Mesodermal cell (in vitro differentiated cells): ENCODE measurements around the gene EPHA2.
A peak's percentile ranks its signal among the peaks of the same experiment; 100 is the strongest.

Experiments used
- H3K27ac ChIP-seq: 2 replicates; pipeline ENCODE4 v1.7.0; 2013; ENCODE audit warnings: mild to moderate bottlenecking, low read depth, low read length, moderate library complexity; ENCODE audit not compliant: severe bottlenecking
- H3K36me3 ChIP-seq: 2 replicates; pipeline ENCODE4 v1.7.1; 2013; ENCODE audit warnings: mild to moderate bottlenecking, low read length, moderate library complexity; ENCODE audit not compliant: control insufficient read depth, insufficient read depth
- H3K4me1 ChIP-seq: one replicate; pipeline ENCODE4 v1.7.1; 2013; ENCODE audit warnings: mild to moderate bottlenecking, low read length; ENCODE audit not compliant: insufficient read depth, control insufficient read depth, poor library complexity, severe bottlenecking
- H3K4me3 ChIP-seq: 2 replicates; pipeline ENCODE4 v1.7.0; 2013; ENCODE audit warnings: low read length, control low read depth, mild to moderate bottlenecking; ENCODE audit not compliant: insufficient read depth, poor library complexity, severe bottlenecking; ENCODE audit errors: extremely low read depth
- H3K9me3 ChIP-seq: 2 replicates; pipeline ENCODE4 v1.7.1; 2013; ENCODE audit warnings: mild to moderate bottlenecking, low read length, moderate library complexity; ENCODE audit not compliant: control insufficient read depth
- WGBS, 2 experiments: methylation state at CpG; one replicate each; pipeline ENCODE4 v1.1.5; 2013; ENCODE audit warnings: missing lambda C conversion rate in 2 of 2; ENCODE audit not compliant: insufficient coverage in 2 of 2; 5-methylcytosine and 5-hydroxymethylcytosine counted together

Gene EPHA2

DNA sequence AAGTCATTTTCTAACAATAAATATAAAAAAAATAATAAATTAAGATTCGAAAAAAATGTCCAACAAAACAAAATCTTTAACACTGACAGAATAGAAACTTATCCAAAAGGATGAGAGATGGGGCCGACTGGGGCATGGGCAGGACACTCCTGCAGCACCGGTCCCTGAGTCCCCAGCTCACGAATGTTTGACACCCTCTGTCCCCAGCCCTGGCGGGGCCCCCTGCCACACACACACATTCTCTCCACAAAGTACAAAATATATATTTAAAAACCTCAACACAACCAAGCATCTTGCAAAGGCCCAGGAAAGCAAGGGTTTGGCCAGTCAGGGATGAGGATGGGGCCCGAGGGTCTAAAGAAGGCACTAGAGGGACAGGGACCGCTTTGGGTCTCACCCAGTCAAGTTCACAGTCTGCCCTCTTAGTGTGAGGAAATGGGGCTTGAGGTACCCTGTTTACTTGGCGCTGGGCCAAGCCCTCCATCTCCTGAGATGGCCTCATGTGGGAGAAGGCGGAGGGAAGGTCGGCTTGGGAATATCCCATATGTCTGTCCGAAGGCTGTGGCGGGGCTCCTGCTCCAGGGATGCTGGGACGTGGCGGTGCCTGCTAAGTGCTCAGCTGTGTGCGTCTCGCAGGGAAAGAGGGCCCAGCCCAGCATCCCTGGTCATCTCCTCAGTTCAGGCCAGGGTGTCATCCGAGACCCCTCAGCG is 31.3 kb downstream of the EPHA2 start:
- Histone ChIP-seq H3K36me3 (peaks cover 79% of the 10 kb centered on the region), H3K4me3 (no peak overlapping the region), H3K9me3 (no peaks in the 10 kb centered on the region), H3K4me1 (peaks cover 15% of the 10 kb centered on the region), H3K27ac (no peak overlapping the region)
- WGBS, 2 experiments: 95 to 96% methylated on average over 16 to 17 of the region's 18 CpGs

DNA sequence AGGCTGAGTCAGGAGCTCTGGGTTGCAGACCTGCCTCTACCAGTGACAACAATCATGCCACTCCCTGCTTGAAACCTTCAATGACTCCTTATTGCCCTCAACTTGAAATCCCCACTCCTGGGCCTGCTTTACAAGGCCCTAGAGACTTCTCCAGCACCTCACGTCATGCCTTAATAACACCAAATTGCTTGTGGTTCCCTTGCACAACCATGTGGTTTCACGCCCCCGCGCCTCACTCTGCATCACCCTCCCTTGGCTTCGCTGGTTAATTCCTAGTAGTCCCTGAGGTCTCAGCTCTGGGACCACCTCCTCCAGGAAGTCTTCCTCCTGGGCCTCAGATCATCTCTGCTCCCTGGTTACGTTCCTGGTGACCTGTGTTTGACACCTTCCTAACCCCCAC is 33.0 kb downstream of the EPHA2 start:
- peak overlapping the region; percentile 23 for H3K27ac ChIP-seq
- no peaks in the 10 kb centered on the region for H3K9me3 ChIP-seq
- H3K36me3 ChIP-seq: peaks cover 62% of the 10 kb centered on the region
- 93 to 94% methylated on average over 6 of the region's 6 CpGs for WGBS, 2 experiments
- H3K4me3 ChIP-seq: no peak overlapping the region
- H3K4me1 ChIP-seq: peaks cover 15% of the 10 kb centered on the region

DNA sequence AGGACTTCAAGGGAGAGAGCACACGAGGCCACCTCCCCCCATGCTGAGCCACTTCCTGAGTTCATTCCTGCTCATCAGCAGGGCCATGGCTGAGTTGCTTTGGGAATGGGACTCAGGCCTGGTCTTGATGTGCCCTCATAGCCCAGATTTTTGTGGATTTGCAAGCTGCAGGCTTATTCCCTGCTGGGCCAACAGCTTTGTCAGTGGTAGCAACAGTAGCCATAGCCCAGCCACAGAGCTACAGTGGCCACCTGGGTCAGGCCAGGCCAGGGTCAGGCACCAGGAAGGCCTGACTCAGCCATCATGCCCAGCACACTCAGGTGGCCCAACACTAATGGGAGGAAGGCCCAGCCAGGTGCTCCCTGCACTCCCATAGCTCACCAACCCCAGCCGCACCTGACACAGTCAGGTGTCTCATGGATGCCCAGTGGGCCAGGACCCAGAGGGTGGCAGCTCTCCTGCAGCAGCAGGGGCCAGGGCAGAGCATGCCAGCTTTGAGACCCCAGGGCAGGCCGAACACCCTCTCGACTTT is 33.5 kb downstream of the EPHA2 start:
- Histone ChIP-seq H3K36me3 (peaks cover 58% of the 10 kb centered on the region), H3K9me3 (no peaks in the 10 kb centered on the region), H3K4me3 (no peak overlapping the region), H3K27ac (no peak overlapping the region), H3K4me1 (peaks cover 15% of the 10 kb centered on the region)
- WGBS, 2 experiments: 73 to 96% methylated on average over 2 to 4 of the region's 4 CpGs

DNA sequence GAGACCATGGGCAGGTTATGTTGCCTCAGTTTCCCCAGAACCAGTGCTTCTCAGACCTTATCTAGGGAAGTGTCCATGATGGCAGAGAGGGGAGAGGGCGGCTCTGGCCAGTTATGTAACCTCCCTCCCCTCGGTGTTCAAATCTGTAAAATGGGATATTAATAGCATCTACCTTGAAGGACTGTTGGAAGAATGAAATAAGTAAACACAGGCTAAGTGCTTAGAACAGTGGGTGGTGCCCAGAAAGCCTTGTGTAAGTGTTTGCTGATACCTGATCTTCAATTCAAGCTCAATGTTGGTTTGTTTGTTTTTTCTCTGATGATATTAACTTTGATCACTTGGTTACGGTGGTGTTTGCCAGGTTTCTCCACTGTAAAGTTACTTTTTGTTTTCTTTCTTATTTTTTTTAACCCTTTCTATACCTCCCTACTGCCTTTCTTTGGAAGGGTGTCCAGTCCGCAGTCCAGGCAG is 34.9 kb downstream of the EPHA2 start:
- Histone ChIP-seq H3K4me1 (peaks cover 18% of the 10 kb centered on the region), H3K36me3 (peaks cover 43% of the 10 kb centered on the region), H3K9me3 (no peaks in the 10 kb centered on the region), H3K4me3 (no peak overlapping the region), H3K27ac (no peak overlapping the region)
- WGBS, 2 experiments: 100% methylated on average over 1 to 3 of the region's 4 CpGs

DNA sequence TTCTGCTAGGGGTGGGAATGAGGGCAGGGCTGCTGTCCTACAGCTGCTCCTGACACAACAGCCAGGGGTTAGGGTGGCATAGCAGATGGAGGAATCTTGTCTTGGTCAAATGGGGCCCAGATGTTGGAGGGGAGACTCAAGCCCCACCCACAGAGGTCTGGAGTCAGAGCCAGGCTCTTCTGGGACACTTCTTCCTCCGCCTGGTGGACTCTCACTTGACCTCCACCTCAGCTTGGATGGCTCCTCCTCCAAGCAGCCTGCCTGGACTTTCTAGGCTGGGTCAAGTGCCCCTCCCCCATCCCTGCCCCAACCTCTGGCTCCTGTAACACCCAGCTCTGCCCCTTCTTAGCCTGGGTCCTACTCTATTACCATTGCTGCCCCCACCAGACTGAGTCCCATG is 35.5 kb downstream of the EPHA2 start:
- Histone ChIP-seq H3K4me1 (peaks cover 22% of the 10 kb centered on the region), H3K9me3 (no peaks in the 10 kb centered on the region), H3K36me3 (peaks cover 38% of the 10 kb centered on the region), H3K27ac (no peak overlapping the region), H3K4me3 (no peak overlapping the region)
- WGBS, 2 experiments: 86 to 100% methylated on average over 1 of the region's 1 CpG

DNA sequence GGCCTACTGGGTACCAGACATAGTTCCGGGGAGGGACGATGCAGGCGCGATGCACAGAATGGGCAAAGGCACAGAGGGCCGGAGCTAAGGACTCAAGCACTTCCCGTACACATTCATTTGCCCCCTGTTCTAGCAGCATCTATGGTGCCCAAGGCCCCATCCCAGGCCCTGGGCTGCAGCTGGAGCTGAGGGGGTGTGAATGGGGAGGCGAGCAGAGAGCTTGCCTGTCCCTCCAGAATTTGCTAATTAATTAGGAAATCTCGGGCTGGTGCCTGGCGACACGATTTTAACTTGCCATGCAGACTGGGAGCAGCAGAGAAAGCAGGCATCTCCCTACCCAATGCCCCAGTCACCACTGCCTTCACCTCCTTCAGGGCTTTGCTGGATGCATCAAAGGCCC is 35.9 kb downstream of the EPHA2 start:
- H3K36me3 ChIP-seq: peaks cover 33% of the 10 kb centered on the region
- peaks cover 18% of the 10 kb centered on the region for H3K4me1 ChIP-seq
- no peaks in the 10 kb centered on the region for H3K9me3 ChIP-seq
- no peak overlapping the region for H3K27ac ChIP-seq
- 87 to 89% methylated on average over 8 to 10 of the region's 10 CpGs for WGBS, 2 experiments
- H3K4me3 ChIP-seq: no peak overlapping the region

DNA sequence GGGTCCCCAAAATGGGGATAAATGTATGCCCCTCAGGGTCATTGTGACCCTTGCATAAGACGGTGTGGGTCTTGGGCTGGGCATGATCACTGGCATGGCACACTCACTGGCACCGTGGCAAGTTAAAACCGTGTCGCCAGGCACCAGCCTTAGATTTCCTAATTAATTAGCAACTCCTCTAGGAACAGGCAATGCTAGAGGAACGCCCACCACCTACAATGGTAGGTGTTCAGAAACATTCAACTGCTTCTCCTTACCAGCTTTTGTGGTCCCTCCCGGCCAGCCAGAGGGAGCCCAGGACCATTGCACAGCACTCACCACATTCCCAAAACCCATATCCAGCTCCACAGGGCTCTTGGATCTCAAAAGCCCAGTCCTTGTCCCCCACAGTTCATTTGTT is 36.4 kb downstream of the EPHA2 start:
- Histone ChIP-seq H3K36me3 (peaks cover 29% of the 10 kb centered on the region), H3K27ac (no peak overlapping the region), H3K9me3 (no peaks in the 10 kb centered on the region), H3K4me1 (peaks cover 17% of the 10 kb centered on the region), H3K4me3 (no peak overlapping the region)
- 90 to 92% methylated on average over 6 of the region's 6 CpGs for WGBS, 2 experiments

DNA sequence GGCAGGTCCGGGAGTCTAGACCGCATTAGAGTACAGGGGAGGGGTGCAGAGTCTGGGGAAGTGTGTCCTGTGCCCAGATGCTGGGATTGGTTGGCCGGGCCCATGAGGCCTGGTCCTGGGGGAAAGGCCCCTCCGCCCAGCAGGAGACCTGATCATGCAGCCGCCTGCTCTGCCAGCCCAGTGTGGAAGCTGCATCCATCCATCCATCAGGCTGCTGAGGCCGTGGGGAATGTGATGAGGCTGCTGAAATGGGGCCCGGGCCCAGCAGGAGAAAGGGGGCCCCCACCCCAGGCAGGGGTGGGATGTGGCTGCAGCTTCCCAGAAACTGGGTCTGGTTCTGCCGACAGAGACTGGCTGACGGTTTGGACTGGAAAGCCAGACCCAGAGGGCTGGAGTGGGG is 37.2 kb downstream of the EPHA2 start:
- Histone ChIP-seq H3K36me3 (peaks cover 21% of the 10 kb centered on the region), H3K9me3 (no peaks in the 10 kb centered on the region), H3K4me1 (peaks cover 17% of the 10 kb centered on the region), H3K4me3 (no peak overlapping the region), H3K27ac (no peak overlapping the region)
- 75 to 81% methylated on average over 8 to 9 of the region's 9 CpGs for WGBS, 2 experiments

DNA sequence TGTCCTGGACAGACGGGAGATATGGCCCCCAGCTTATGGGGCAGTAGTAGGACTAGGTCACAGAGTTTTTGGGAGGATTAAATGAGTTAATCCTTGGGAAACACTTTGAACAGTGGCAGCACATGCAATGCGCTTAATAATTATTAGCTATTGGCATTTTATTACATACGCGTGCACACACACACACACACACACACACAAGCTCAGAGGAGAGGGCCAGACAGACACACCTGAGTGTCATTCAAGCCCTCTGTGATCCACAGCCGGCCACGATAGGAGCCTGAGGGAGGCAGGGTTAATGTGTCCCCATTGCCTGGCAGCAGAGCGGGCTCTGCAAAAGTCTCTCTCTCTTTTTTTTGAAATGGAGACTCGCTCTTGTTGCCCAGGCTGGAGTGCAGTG is 37.9 kb downstream of the EPHA2 start:
- Histone ChIP-seq H3K27ac (no peak overlapping the region), H3K36me3 (peaks cover 13% of the 10 kb centered on the region), H3K4me1 (peaks cover 23% of the 10 kb centered on the region), H3K4me3 (no peak overlapping the region), H3K9me3 (no peaks in the 10 kb centered on the region)
- 87 to 90% methylated on average over 5 to 7 of the region's 8 CpGs for WGBS, 2 experiments

DNA sequence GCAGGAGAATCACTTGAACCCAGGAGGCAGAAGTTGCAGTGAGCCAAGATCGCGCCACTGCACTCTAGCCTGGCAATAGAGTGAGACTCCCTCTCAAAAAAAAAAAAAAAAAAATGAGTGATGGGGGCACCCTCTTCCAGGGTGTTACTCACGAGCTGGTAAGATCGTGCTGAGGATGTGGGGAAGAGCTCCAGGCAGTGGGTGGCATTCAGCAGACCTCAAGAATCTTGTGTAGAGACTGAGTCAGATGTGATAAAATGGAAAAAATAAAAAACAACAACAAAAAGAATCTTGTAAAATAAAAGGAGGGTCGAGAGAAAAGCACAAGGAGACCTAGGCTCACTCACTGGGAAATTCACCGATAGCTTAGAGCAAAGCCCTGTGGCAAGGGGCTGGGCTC is 38.5 kb downstream of the EPHA2 start:
- Histone ChIP-seq H3K36me3 (peaks cover 7% of the 10 kb centered on the region), H3K27ac (no peak overlapping the region), H3K9me3 (no peaks in the 10 kb centered on the region), H3K4me1 (peaks cover 25% of the 10 kb centered on the region), H3K4me3 (no peak overlapping the region)
- WGBS, 2 experiments: 70 to 77% methylated on average over 2 of the region's 6 CpGs

DNA sequence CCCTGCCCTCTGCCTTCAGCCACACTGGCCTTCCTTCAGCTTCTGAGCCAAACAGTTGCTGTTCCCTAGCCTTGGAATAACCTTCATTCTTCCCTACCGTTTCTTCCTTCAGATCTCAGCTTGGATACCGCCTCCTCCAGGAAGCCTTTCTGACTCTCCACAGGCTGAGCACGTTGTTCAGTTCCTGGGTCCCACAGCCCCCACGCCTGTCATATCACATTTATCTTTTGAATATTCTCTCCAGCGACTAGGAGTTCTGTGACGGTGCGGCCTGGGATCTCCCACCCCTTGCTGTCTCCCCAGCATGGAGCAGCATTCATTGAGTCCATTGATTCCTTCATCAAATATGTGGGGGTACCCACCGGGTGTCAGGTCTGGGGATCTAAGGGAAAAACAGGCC is 39.2 kb downstream of the EPHA2 start:
- Histone ChIP-seq H3K4me1 (peaks cover 21% of the 10 kb centered on the region), H3K4me3 (no peak overlapping the region), H3K9me3 (no peaks in the 10 kb centered on the region), H3K36me3 (peaks cover 3% of the 10 kb centered on the region), H3K27ac (no peak overlapping the region)
- WGBS, 2 experiments: 56 to 57% methylated on average over 7 to 8 of the region's 8 CpGs
